C4-2B (cell line): ENCODE results near the gene AGAP1.

Experiments
- ZFX ChIP-seq: fragments of 450-650 bp; IDR thresholded peaks from 2 replicates; pipeline ENCODE4 v1.6.1; 2017
- TF ChIP-seq, protein P1 (sequence below): fragments of 450-650 bp; conservative IDR thresholded peaks from 2 replicates; pipeline ENCODE4 v1.5.1; 2017; ENCODE audit warnings: mild to moderate bottlenecking

DNA sequence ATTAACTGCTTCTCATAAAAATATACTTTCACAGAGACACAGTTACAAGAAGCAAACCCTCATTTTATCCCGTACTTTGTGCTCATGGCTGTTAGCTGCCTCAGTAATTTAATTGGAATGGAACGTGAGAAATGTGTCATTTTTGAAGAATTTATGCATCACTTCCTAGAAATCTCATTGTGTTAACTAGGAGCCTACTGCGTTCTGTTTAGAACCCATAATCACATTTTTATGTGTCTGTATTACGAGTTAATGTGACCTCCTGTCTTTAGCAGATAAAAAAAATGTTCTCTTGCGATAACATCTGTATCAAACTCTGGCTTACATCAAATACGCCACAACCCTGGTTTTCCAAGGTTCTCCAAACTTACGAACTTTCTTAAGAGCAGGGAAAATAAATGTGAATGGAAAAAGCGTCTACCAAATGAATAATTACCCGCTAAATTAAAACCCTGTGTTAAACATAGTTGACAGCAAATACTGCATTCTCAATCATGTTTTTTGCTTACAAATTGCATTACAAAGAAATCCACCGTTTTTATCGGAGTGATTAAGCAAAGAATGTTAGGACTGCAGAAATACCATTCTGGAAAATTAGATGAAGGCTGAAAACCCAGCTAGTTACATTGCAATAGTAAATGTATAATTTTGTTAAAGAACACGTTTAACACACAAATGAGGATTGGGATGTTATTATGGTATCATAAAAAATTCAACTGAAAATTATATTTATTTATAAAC, 686.4 kb downstream of the AGAP1 start:
- TF ChIP-seq, protein P1, sequence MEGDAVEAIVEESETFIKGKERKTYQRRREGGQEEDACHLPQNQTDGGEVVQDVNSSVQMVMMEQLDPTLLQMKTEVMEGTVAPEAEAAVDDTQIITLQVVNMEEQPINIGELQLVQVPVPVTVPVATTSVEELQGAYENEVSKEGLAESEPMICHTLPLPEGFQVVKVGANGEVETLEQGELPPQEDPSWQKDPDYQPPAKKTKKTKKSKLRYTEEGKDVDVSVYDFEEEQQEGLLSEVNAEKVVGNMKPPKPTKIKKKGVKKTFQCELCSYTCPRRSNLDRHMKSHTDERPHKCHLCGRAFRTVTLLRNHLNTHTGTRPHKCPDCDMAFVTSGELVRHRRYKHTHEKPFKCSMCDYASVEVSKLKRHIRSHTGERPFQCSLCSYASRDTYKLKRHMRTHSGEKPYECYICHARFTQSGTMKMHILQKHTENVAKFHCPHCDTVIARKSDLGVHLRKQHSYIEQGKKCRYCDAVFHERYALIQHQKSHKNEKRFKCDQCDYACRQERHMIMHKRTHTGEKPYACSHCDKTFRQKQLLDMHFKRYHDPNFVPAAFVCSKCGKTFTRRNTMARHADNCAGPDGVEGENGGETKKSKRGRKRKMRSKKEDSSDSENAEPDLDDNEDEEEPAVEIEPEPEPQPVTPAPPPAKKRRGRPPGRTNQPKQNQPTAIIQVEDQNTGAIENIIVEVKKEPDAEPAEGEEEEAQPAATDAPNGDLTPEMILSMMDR, result no peak
- no peak for TF ChIP-seq ZFX
